HFF-Myc (cell line): ENCODE results near the gene UGT1A6.

Experiments used
- DNase-seq: peaks from one replicate; pipeline ENCODE4 v3.0.0-alpha.2; 2011; ENCODE audit warnings: low read depth; ENCODE audit errors: extremely low read depth
- H3K4me3 ChIP-seq: replicated peaks from 2 replicates; pipeline ENCODE4 v1.5.1; 2011; ENCODE audit warnings: low read depth, mild to moderate bottlenecking, control low read depth, low read length
- CTCF ChIP-seq: IDR thresholded peaks from 2 replicates; pipeline ENCODE4 v1.5.1; 2012; ENCODE audit warnings: mild to moderate bottlenecking, low read depth, low read length, control low read depth; ENCODE audit errors: missing control alignments

Gene UGT1A6

GRCh38 chr2:233656443-233656842 is 36.2 kb upstream of the UGT1A6 start:
- TF ChIP-seq CTCF: no peak
- DNase-seq: no peak
- no peak overlapping the region for H3K4me3 ChIP-seq

GRCh38 chr2:233658610-233659009 is 34.1 kb upstream of the UGT1A6 start:
- DNase-seq: no peak
- no peak overlapping the region for H3K4me3 ChIP-seq
- no peak for TF ChIP-seq CTCF

- DNase-seq: no peak
- no peak overlapping the region for H3K4me3 ChIP-seq
- no peak for TF ChIP-seq CTCF
Observed at GRCh38 chr2:233663911-233664310, 28.8 kb upstream of the UGT1A6 start.

GRCh38 chr2:233668605-233669260 is 24.0 kb upstream of the UGT1A6 start:
- H3K4me3 ChIP-seq: no peak overlapping the region
- TF ChIP-seq CTCF: no peak
- DNase-seq: no peak

GRCh38 chr2:233671290-233672161 is 21.2 kb upstream of the UGT1A6 start, which contains the start of gene UGT1A9:
Gene UGT1A9, plus strand, starts transcription at chr2:233671898. Its CDS starts 37 bp downstream, at chr2:233671935.
- H3K4me3 ChIP-seq: no peak within 1 kb of the TSS
- TF ChIP-seq CTCF: no peak
- DNase-seq: no peak

GRCh38 chr2:233672886-233673285 is 19.8 kb upstream of the UGT1A6 start:
- H3K4me3 ChIP-seq: no peak overlapping the region
- DNase-seq: no peak
- TF ChIP-seq CTCF: no peak
